Stimulated activated CD4-positive, alpha-beta T cell treated with anti-CD3 and anti-CD28 coated beads, Interleukin-4, amount 100 ng/mL, for 24 hours (primary cell): ENCODE data around the gene COL20A1.
A peak's percentile ranks its signal among the peaks of the same experiment; 100 is the strongest.
"Not testable (repeated sequence)": the region's sequence is repeated elsewhere in the genome, so short reads cannot be mapped to it uniquely, and the experiment has no call there.

Experiments used
- DNase-seq: peaks from one replicate; pipeline ENCODE4 v3.0.0-alpha.2; 2020

Gene COL20A1

DNA sequence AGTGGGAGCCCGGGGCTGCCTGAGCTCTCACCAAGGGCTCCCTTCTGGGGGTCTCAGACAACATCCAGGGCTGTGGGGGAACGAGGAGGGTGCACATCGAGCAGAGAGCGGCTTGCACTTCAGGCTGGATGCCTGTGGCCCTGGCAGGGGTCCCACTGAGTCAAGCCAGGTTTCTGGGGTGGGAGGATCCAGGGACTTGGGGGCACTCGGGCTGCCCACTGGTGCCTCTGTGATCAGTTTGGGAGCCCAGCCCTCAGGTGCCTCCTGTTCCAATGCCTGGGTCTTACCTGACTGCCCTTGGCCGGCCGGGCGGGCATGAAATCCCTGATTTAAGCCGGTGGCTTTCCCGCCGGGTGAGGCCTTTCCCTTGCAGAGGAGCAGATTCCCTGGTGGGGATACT, 470 bp downstream of the COL20A1 start:
- no peak for DNase-seq

DNA sequence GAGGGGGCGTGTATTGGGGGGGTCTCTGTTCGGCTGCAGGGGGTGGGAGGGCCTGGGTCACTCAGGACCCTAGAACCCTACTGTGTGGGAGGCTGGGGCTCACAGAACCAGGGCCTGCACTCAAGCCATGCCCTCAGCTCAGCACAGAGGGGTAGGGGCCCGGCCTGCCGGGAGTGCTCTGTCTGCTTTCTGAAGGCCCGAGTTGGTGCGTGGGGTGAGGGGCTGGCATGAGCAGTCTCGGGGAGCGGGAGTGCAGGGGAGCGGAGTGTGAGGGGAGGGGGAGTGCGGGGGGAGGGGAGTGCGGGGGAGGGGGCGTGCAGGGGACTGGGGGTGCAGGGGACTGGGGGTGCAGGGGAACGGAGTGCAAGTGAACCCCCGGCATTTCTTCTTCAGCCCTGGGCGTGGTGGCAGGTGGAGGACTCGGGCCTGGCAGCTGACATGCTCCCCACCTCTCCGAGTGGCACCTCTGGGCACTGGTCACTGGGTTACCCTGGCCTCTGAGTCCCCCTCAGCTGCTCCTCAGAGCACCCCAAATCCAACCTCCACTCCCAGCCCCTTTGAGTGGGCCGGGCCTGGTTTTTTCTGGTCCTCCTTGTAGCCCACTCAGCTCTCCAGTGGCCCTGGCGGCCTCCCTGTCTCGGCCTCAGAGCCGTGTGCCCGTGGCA, 1.0 kb downstream of the COL20A1 start:
- no peak for DNase-seq

DNA sequence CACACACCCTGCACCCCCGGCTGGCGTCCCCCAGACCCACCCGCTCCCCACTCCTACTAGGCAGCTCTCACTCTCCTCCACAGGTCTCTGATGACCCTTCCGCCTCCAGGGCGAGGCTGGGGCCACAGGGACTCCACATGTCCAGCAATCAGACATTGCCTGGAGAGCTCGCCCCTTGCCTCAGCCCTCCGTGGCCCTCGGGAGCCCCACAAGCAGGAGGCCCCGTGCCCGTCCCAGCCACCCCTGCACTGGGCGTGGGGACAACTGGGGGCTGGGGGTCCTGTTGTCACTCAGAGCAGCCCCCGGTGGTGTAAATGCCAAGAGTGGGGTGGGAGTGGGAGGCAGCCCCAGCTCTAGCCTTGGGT, 1.5 kb downstream of the COL20A1 start:
- no peak for DNase-seq

DNA sequence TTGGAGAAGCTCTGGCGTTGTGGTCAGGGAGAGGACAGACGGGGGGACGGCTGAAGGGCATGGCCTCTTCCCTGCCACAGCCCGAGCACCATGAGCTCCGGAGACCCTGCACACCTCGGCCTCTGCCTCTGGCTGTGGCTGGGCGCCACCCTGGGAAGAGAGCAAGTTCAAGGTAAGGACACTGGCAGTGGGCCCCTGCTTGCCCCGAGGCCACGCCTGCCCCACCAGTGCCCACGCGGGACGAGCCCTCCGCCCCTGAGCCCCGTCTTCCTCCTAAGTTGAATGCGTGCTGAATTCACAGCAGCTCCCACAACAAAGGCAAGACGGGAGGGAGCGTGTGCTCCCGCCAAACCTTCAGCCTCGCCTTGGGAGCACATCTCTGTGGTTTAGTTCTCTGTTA, 2.0 kb downstream of the COL20A1 start:
- no peak for DNase-seq

DNA sequence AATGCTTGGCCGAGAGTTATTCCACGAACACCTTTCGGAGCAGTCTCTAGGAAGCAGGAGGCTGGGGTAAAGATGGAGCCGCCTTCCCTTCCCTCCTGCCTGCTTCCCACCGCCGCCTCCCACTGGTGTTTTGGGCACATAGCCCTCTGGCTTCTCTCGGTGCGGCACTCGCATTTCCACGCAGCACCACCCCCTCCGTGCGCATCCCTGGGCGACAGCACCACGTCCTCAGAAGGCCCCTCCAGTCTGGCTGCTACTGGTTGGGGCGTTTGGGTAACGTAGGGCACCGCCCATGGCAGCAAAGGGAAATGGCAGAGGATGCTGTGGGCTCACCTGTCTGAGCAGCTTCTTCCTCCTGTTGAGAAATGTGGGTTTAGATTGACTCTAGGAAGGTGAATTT, 2.4 kb downstream of the COL20A1 start:
- DNase-seq: no peak

DNA sequence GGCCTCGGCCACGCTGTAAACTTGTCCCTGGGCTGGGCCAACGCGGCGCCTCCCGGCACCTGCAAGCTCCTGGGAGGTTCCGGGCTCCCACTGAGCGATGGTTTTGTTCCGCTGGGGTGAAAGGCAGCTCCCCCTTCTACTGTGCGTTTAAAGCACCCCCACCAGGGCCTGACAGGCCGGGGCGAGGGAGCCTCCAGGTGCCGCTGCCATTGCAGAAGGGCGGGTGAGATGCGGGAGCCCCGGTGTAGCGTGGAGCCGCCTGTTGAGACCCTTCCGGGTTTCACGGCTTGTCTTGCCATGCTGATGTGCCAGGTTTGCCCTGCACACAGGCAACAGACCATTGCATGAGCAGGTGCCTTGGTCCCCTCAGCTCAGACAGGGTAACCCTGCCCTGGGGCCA, 2.9 kb downstream of the COL20A1 start:
- DNase-seq: no peak

DNA sequence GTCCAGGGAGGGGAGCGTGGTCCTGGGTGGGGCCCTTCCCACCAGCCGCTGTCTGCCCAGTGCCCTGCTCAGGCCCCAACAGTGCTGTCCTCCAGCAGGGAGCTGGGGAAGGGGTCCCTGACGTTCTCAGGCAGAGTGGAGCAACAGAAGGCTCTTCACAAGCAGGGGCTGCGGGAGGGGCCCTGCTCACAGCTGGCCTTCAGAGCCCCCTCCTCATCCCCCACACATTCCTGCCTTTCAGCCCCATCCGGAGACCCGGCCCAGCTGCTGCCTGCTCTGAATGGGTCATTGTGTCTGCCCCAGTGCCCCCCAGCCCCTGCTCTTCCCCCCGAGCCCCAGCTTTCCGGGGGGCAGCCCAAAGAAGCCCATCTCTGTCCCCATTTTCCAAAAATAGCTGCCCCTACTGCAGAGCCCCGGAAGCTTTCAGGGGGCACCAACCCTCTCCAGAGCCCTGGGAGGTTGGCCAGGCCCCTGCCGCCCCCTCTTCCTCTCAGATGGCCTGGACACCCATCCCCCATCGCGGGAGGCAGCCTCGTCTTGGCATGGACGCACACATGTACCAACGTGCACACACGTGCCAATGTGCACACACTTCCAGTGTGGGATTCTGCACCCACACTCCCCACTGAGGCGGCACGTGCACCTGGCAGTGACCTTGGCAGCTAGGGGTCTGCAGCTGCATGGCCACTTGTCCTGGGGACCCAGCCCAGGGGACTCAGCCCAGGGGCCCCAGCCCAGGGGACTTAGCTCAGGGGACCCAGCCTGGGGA, 3.7 kb downstream of the COL20A1 start:
- DNase-seq: no peak

DNA sequence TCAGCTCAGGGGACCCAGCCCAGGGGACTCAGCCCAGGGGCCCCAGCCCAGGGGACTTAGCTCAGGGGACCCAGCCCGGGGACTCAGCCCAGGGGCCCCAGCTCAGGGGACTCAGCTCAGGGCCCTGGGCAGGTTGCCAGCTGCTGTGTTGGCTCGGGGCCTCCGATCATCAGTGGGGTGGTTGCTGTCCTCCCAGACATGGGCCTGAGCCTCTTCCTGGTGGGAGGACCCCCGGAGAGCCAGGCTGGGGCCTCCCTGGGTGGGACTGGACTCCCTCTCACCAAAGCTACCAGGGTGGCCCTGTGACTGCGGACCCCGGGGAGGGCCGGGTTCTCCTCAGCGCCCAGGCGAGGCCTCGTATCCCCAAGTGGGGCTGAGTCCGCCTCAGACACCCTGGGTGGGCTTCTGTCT, 4.4 kb downstream of the COL20A1 start:
- DNase-seq: no peak

DNA sequence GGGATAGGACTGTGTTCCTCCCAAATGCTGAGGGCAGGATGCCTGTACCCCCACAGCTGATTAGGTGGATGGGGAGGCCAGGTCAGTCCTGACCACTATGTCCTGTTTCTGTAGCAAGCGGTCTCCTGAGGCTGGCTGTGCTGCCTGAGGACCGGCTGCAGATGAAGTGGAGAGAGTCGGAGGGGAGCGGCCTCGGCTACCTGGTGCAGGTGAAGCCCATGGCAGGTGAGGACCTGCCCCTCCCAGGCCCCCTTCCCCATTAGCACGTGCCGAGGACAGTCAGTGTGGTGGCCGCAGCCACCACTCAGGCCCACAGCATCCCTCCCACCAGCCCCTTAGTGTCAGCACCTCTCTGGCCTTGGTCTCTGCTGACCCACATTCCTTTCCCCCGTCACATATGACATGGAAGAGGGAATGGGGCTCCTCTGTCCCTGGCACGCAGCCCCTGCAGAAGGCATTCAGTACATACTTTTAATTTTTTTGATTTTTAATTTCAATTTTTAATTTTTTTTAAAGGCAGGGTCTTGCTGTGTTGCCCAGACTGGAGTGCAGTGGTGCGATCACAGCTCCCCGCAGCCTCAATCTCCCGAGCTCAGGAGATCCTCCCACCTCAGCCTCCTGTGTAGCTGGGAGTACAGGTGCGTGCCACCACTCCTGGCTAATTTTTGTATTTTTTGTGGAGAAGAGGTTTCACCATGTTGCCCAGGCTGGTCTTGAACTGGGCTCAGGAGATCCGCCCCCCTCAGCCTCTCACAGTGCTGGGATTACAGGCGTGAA, 5.0 kb downstream of the COL20A1 start:
- DNase-seq: no peak

DNA sequence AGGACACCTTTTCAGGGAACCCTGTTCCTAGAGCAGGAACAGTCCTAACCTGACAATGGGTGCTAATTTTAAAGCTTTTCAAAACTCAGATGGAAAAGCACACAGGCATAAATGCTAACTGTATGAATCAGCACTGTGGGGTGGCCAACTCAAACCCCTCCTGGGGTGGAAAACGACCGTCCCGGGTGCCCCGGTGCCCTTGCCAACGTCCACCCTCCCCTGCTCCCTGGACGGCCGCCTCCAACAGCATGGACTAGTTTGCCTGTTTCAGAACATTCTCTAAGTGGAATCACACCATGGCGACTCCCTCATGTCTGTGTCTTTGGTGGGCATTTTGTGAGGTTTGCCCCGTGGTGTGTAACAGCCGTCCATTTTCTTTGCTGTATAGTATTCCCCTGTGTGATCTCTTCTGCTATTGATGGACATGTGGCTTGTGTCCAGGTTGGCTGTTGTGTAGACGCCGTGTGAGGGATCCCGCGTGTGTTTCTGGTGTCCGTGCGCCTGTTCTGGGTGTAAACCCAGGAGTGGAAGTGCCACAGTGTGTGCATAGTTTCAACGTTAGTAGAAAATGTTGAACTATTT, 5.8 kb downstream of the COL20A1 start:
- DNase-seq: no peak

DNA sequence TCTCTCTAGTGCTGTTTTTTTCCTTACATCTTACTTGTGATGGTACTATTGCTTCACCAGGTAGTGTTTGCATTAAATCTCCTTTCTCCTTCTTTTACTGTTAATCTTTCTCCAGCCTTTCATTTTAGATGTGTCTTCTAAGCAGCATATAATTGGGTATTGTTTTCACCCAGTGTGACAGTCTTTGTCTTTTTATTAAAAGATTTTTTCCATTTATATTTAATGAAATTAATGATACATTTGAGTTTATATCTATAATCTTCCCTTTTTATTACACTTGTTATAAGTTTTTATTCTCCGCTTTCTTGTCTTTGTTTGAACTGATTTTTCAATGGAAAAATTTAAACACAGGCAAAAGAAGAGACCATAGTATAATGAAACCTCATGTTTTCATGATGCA, 8.7 kb downstream of the COL20A1 start:
- no peak for DNase-seq

DNA sequence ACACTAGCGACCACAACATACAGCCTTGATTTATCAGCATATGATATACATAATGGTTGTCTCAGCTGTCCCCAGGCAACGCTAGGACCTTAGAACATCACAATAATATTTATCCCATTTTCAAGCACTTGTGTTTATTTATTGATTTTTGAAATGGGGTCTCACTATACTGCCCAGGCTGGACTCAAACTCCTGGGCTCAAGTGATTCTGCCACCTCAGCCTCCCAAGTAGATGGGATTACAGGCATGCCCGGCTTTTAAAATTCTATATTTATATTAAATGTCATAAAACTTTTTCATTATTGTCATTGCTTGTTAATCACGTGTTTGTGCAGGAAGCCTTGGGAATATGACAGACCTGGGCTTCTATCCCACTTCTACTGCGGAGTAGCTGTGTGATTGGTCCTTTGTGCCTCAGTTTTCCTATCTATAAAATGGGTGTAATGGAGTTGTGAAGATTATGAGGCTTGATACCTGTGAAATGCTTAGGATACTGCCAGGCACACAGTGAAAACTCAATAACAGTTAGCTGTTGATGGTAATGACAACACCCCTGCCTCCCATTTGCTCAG, 10.2 kb downstream of the COL20A1 start:
- no peak for DNase-seq

DNA sequence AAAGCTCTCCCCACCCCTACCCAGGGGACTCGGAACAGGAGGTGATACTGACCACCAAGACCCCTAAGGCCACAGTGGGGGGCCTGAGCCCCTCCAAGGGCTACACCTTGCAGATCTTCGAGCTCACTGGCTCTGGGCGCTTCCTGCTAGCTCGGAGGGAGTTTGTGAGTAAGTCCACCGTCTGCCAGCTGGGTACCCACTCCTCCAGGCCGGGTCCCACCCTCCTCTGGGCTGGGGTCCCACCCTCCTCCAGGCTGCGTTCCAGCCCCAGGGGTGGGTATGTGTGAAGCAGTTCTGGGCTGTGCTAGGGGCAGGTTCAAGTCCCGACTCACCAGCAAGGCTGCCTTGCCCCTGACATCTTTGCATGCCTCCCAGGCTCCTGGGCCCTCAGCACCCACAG, 12.4 kb downstream of the COL20A1 start:
- DNase-seq: no peak

DNA sequence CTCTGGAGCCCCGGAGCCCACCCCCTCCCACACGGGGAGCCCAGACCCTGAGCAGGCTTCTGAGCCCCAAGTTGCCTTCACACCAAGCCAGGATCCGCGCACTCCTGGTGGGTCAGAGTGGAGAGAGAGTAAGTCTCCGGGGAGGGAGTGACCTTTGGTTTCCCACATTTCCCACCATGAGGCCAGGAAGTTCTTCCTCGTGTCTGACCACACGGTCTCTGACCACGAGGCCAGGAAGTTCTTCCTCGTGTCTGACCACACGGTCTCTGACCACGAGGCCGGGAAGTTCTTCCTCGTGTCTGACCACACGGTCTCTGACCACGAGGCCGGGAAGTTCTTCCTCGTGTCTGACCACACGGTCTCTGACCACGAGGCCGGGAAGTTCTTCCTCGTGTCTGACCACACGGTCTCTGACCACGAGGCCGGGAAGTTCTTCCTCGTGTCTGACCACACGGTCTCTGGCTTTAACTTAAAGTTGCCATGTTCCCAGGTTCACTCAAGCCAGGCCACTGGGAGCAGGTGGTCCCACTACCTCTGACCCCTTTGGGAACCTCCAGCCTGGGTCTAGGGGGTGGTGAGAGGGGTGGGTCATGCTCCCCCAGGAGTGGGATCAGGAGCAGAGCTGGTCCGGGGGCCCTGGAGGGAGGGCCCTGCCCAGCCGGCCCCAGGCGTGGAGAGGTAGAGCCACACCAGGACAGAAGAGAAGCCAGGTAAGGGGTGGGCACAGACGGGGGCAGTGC, 13.1 kb downstream of the COL20A1 start:
- not testable (repeated sequence) for DNase-seq

DNA sequence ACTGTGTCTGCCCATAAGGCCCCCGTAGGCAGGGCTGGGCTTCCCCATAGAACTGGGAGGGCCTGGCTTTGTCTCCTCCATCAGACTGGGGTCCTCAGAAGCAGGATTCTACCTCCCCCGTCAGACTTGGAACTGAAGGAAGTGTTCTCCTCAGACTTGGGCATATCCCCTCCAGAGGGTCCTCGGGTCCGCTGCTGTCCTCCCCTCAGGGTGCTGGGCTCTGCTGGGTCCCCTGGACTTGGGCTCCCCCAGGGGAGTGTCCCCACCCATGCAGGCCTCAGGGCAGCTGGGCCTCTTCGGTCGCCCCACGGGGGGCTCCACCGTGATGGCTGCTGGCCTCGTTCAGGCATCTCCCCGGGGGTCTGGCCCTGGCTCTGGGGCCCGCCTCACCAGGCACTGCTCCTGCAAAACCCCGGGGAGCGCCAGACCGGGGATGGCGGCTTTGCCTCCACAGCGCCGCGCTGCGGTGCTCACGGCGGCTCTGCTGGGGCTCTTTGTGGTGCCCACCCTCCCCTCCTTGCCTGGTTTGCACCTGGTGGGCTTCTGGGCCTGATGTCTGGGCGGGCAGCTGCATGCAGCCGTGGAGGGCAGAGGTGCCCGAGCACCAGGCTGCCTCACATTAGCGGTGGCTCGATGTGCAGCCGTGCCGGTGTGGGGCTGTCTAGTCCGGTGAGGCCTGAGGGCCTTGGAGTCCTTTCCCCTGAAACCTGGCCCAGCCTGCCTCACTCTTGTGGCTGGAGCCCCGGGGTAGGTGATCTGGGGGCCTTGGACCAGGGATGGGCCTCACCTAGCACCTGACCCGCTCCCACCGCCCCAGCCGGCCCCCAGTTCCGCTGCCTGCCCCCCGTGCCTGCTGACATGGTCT, 13.9 kb downstream of the COL20A1 start:
- no peak for DNase-seq

DNA sequence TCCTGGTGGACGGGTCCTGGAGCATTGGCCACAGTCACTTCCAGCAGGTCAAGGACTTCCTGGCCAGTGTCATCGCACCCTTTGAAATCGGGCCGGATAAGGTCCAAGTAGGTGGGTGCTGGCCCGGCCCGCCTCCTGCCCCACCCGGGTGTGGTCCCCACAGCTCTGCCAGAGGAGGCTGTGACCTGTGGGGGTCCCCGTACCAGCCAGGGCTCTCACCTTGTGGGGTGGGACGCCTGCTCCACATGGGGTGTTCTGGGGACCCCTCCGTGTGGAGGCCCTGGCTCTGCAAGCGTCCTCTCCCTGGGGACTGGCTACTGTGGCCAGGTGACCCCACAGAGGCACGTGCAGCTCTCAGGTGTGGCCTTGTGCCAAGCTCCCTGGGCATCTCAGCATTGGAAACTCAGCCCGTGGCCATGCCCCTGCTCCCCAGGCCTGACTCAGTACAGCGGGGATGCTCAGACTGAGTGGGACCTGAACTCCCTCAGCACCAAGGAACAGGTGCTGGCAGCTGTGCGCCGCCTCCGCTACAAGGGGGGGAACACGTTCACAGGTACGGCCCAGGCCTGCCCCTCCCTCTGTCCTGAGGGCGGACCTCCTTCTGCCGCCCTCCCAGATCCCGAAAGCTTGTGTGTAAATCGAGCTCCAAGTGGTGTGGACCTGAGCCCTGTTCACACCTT, 14.7 kb downstream of the COL20A1 start:
- no peak for DNase-seq

DNA sequence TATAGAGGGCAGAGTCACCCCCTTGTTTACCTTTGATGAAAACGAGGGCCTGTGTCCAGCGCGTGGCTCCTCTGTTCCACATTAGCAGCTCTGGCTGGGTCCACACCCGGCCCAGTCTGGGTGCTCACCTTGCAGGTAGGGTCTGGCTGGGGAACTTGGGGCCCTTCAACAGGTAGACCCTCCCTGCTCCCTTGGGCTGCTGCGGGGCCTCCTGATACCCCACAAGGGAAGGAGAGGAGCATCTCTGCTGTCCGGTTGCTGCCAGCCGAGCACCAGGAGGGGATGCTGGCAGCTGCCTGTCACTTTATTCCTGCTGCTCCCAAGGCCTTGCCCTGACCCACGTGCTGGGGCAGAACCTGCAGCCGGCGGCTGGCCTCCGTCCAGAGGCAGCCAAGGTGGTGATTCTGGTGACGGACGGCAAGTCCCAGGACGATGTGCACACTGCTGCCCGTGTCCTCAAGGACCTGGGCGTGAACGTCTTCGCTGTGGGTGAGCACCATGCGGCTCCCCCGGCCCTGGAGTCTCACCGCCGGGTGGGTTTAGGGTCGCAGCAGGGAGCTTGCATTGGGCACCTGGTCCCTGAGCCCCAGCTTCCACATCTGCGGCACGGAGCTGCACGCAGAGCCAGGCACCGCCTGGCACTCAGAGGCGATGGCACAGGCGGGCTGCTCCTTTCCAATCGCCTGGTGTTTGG, 15.4 kb downstream of the COL20A1 start:
- DNase-seq: no peak

DNA sequence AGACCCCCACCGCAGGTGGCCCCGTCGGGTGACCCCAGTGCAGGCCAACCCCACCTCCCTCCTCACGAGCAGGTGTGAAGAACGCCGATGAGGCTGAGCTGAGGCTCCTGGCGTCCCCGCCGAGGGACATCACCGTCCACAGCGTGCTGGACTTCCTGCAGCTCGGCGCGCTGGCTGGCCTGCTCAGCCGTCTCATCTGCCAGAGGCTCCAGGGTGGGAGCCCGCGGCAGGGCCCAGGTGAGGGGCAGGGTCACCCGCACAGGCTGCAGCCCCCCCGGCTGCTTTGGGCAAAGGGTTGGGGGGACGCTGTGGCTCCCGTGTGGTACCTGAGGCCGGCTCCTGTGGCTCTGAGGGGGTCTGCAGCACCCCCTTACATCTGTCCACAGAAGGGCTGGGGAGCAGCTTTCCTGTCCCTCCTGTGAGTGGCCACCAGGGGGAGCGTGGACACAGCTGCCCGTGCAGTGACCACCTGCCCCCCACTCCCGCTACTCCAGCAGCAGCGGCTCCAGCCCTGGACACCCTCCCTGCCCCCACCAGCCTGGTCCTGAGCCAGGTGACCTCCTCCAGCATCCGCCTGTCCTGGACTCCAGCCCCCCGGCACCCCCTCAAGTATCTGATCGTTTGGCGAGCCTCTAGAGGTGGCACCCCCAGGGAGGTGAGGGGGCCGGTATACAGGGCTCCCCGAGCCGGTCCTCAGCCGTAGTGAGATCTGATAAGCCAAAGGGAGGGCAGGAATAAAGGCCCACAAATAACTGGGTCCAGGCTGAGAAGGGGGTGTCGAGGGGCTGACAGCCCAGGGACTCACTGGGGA, 16.5 kb downstream of the COL20A1 start:
- peak; percentile 21 for DNase-seq

DNA sequence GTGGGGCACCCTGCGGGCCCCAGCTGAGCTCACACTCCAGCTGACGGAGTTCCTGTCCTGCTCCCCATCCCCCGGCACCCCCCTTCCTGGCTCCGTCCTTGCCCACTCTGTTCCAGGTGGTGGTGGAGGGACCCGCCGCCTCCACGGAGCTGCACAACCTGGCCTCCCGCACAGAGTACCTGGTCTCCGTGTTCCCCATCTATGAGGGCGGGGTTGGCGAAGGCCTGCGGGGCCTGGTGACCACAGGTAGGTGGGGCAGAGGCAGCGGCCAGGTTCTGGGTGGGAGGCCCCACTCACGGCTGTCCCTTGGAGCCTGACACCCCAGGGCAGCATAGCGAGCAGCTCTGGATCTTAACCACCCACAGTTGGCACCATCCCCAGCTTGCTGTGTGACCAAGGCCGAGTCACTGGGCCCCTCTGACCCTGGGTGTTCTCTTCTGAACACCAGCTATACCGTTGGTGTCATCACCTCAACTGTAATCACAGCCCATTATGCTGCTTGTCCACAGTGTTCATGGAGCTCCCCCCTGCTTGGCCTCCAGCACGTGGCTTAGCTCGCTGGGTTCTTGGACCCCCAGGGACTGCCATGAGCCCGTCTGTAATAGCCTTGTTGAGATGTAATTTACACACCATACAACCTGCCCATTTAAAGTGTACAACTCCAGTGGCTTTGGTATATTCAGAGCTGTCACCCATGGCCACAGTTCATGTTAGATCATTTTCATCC, 17.4 kb downstream of the COL20A1 start:
- no peak for DNase-seq
